ENCODE results near the gene NT5C1B.

DNA sequence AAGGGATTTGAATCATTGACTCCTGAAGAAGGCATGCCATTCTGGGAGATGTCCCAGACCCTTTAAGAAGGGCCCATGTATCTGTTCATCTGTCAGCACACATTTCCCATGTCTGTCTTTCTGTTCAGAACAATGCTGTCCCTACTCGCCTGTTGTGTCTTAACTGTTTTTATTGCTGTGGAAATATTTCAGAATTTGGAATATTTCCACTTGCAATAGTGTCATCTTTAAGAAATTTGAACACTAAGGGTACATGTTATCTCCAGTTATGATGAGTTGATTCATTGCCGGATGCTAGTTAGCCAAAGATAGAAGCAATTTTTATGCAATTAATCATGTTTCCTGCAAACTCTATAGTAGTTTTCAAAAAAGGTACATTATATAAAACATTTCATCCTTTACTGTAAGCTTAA lies 36.9 kb upstream of the NT5C1B start:
- TF ChIP-seq, protein P1, sequence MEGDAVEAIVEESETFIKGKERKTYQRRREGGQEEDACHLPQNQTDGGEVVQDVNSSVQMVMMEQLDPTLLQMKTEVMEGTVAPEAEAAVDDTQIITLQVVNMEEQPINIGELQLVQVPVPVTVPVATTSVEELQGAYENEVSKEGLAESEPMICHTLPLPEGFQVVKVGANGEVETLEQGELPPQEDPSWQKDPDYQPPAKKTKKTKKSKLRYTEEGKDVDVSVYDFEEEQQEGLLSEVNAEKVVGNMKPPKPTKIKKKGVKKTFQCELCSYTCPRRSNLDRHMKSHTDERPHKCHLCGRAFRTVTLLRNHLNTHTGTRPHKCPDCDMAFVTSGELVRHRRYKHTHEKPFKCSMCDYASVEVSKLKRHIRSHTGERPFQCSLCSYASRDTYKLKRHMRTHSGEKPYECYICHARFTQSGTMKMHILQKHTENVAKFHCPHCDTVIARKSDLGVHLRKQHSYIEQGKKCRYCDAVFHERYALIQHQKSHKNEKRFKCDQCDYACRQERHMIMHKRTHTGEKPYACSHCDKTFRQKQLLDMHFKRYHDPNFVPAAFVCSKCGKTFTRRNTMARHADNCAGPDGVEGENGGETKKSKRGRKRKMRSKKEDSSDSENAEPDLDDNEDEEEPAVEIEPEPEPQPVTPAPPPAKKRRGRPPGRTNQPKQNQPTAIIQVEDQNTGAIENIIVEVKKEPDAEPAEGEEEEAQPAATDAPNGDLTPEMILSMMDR (IDR thresholded peaks at IDR 0.05), result no peak
- TF ChIP-seq POLR2A (IDR thresholded peaks at IDR 0.05) (no peak), POLR2AphosphoS5 (IDR thresholded peaks at IDR 0.05) (no peak)
